GM12873 (cell line): ENCODE measurements around the gene NID2.

ENCODE experiments used
- TF ChIP-seq, protein P1 (sequence below): IDR thresholded peaks from 2 replicates; pipeline ENCODE4 v1.5.1; 2012; ENCODE audit warnings: low read depth, mild to moderate bottlenecking, moderate library complexity, low read length, control low read depth; ENCODE audit not compliant: insufficient read depth; ENCODE audit errors: missing control alignments

The NID2 gene

DNA sequence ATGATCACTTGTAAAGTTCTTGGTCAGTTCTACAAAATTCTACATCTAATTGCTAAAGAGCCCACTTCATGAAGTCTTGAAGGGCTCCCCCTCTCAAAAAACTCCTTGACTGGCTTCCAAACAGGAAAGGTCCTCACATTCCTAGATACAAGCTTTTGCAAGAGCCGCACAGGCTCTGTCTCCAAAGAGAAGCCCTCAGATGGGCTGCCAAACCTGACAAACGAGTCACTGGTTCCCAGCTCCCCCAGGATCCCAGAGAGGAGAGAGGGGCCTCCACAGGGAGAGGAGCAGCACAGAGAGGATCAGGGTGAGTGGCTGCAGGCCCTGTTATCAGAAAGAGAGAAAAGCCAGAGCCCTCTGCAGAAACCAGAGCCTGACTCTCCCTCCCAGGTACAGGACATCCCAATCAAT, 5.8 kb downstream of the NID2 start:
- TF ChIP-seq, protein P1, sequence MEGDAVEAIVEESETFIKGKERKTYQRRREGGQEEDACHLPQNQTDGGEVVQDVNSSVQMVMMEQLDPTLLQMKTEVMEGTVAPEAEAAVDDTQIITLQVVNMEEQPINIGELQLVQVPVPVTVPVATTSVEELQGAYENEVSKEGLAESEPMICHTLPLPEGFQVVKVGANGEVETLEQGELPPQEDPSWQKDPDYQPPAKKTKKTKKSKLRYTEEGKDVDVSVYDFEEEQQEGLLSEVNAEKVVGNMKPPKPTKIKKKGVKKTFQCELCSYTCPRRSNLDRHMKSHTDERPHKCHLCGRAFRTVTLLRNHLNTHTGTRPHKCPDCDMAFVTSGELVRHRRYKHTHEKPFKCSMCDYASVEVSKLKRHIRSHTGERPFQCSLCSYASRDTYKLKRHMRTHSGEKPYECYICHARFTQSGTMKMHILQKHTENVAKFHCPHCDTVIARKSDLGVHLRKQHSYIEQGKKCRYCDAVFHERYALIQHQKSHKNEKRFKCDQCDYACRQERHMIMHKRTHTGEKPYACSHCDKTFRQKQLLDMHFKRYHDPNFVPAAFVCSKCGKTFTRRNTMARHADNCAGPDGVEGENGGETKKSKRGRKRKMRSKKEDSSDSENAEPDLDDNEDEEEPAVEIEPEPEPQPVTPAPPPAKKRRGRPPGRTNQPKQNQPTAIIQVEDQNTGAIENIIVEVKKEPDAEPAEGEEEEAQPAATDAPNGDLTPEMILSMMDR: no peak

DNA sequence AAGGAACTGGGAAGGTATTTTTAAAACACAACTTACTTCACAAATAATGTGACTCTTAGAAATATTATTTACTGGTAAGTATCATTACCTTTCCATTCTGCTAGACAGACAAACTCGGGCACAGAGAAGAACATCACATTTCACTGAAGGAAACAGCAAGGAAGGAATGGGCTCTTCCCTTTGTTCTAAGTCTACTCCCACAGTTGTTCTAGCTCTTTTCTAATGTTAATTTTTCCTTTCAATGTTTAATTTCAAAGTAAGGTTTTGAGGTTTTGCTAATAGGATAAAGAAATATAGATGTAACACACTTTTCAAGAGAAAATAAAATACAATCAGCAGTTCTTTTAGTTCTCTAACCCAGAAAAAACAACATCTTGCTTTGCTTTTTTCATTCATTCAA, 7.0 kb downstream of the NID2 start:
- TF ChIP-seq, protein P1: no peak

DNA sequence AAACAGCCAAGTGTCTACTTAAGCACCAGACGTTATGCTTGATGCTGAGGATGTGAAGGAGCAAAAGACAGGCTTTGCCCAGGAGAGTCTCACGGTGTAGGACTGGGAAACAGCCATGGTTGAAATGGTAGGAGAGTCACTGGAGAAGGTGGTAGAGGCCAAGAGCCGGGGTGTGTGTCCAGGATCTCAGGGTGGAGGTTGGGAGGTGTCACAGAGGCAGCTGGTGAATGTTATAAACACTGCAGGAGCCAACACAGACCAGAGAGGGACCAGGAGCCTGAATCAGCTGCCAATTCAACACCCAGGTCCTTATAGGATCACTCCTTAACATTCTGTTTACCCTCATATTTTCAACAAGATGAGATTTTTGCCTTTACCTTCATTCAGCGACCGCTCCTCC, 7.5 kb downstream of the NID2 start:
- TF ChIP-seq, protein P1: no peak

DNA sequence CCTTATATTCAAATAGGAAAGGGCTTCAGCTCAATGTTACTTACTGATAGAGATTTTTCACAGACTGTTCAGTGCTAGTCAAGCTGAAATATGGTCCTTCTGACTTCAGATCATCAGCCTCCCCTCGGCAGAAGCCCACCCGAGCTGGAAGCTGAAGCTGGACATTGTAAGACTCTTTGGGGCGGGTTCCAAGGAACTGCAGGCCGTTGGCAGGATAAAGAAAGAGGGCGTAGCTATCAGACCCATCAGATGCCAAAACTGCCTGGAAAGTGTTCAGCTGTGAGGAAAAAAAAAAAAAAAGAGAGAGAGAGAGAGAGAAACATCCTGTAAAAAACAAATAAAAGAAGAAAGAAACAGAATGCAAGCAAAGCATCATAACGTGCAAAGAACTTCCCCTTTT, 8.8 kb downstream of the NID2 start:
- TF ChIP-seq, protein P1: no peak

DNA sequence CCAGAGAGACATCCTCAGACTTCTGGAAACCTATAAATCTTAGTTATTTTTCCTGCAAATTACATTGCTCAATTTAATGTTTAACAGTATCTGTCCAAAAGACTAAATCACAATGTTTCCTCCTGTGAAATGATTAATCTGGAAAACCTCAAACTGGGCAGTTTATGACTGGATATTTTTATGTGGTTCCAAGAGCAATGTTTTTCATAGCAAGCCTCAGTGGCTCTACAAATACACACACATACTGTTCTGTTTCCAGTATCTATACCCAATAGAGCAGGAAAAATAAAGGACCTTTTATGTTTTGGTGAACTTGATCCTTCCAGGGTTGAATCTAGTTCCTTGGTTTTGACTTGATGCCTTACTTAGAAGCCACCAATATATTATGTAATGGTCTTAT, 9.2 kb downstream of the NID2 start:
- TF ChIP-seq, protein P1: no peak

DNA sequence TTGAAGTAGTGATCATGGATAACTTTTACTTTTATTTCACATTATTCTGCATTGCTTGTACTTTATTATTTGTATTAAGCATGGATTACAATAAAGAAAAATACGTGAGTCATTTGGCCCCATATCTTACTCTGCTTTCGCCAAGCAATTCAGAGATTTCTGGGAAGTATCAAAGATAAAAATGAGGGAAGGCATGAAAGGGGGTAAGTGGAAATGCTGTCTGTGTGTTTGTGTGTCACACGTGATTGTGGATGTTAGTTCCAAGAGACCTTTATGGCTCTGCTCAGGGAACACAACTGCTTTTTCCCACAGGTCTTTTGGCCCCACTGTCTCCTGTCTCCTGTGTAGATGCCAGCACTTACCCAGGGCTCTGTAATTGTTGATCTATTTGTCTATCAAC, 10.5 kb downstream of the NID2 start:
- TF ChIP-seq, protein P1: no peak

DNA sequence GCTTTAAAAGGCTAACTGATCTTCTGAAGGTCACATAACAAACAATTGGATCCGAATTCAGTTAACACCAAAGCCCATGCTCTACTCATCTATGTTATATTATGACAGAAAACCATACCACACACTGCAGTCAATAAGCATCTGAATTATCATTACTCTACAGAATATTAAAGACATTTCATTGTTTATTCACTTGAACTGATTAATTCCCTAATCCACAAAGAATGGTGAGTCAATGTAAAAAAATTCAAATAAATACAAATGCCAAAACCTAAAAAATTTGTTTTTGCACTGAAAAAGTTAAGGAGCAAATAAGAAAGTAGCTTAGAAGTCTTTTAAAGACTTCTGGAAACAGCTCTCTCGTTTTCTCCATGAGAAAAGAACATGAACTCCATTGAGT, 13.7 kb downstream of the NID2 start:
- TF ChIP-seq, protein P1: no peak
